Loucy (cell line): Measurements from ENCODE around the gene WDR7.

ENCODE experiments used
- CTCF ChIP-seq: fragments of 200-600 bp; sonication (generic); conservative IDR thresholded peaks from 2 replicates; pipeline ENCODE4 v1.5.1; 2014; ENCODE audit warnings: mild to moderate bottlenecking, antibody characterized with exemption, low read length
- EZH2phosphoT487 ChIP-seq: fragments of 200-600 bp; IDR thresholded peaks from 2 replicates; pipeline ENCODE4 v1.6.1; 2018; ENCODE audit warnings: antibody characterized with exemption, mild to moderate bottlenecking, moderate library complexity, borderline replicate concordance

- TF ChIP-seq CTCF (no peak), EZH2phosphoT487 (no peak)
These were observed 357.0 kb downstream of the WDR7 start for GRCh38 chr18:57008001-57008686.
